Osteoblast (primary cell): Measurements from ENCODE around the gene CTXN3. TPM values are rescaled to one million over a fixed set of nuclear protein-coding genes. Genes with fewer than 3 reads are reported as not detected.

Experiments used
- DNase-seq: peaks from one replicate; pipeline ENCODE4 v3.0.0; 2011; ENCODE audit warnings: low spot score, mixed read lengths; ENCODE audit not compliant: insufficient read length; ENCODE audit errors: missing footprints
- H2AFZ ChIP-seq: 2 replicates; pipeline ENCODE4 v1.6.0; 2011; ENCODE audit warnings: mild to moderate bottlenecking, low read length
- H3K27ac ChIP-seq: 2 replicates; pipeline ENCODE4 v1.5.1; 2011; ENCODE audit warnings: mild to moderate bottlenecking, low read depth, low read length, moderate library complexity
- H3K27me3 ChIP-seq: 2 replicates; pipeline ENCODE4 v1.6.0; 2012; ENCODE audit warnings: mild to moderate bottlenecking, control low read depth, inconsistent platforms, low read length, moderate library complexity; ENCODE audit not compliant: insufficient read depth
- H3K36me3 ChIP-seq: 2 replicates; pipeline ENCODE4 v1.5.1; 2011; ENCODE audit warnings: mild to moderate bottlenecking, low read length, control low read depth, moderate library complexity; ENCODE audit not compliant: insufficient read depth
- H3K4me1 ChIP-seq: 2 replicates; pipeline ENCODE4 v1.5.1; 2011; ENCODE audit warnings: mild to moderate bottlenecking, low read length, control low read depth, moderate library complexity; ENCODE audit not compliant: insufficient read depth
- H3K4me2 ChIP-seq: 2 replicates; pipeline ENCODE4 v1.6.0; 2011; ENCODE audit warnings: mild to moderate bottlenecking, low read length; ENCODE audit not compliant: insufficient read depth
- H3K4me3 ChIP-seq: fragments of 200-600 bp; sonication (generic); 3 replicates; pipeline ENCODE4 v1.5.1; 2012; ENCODE audit warnings: mild to moderate bottlenecking, low read length, inconsistent platforms; ENCODE audit not compliant: insufficient read depth
- H3K79me2 ChIP-seq: 2 replicates; pipeline ENCODE4 v1.6.0; 2012; ENCODE audit warnings: mild to moderate bottlenecking, low read length, control low read depth, inconsistent platforms; ENCODE audit not compliant: insufficient read depth
- H3K9me3 ChIP-seq: 2 replicates; pipeline ENCODE4 v1.5.1; 2011; ENCODE audit warnings: low read depth, low read length, control low read depth
- H4K20me1 ChIP-seq: 2 replicates; pipeline ENCODE4 v1.6.0; 2012; ENCODE audit warnings: mild to moderate bottlenecking, low read length, control low read depth; ENCODE audit not compliant: insufficient read depth
- CTCF ChIP-seq: IDR thresholded peaks from 2 replicates; pipeline ENCODE4 v1.5.1; 2011; ENCODE audit warnings: mild to moderate bottlenecking, low read depth, low read length, moderate library complexity; ENCODE audit errors: extremely low read depth
- total RNA-seq: library from RNA; depleted of rRNA; stranded (reverse); fragments of >200 nt; gene quantifications from 2 replicates; pipeline ENCODE4 v1.2.3, GENCODE V29; 2012

Gene CTXN3
- total RNA-seq, 1 donor: not detected

- Histone ChIP-seq H2AFZ (no peak overlapping the region), H3K79me2 (no peaks in the 10 kb centered on the region), H3K4me1 (peaks cover 7% of the 10 kb centered on the region), H3K4me2 (no peak overlapping the region), H3K27me3 (no peaks in the 10 kb centered on the region), H3K36me3 (no peaks in the 10 kb centered on the region), H3K4me3 (no peak overlapping the region), H3K27ac (no peak overlapping the region), H3K9me3 (no peaks in the 10 kb centered on the region), H4K20me1 (no peaks in the 10 kb centered on the region)
- DNase-seq: no peak
- no peak for TF ChIP-seq CTCF
These were observed 49.2 kb downstream of the CTXN3 start for GRCh38 chr5:127697894-127698600.

GRCh38 chr5:127699416-127699815 is 50.5 kb downstream of the CTXN3 start:
- no peaks in the 10 kb centered on the region for H3K27me3 ChIP-seq
- H3K36me3 ChIP-seq: no peaks in the 10 kb centered on the region
- no peaks in the 10 kb centered on the region for H4K20me1 ChIP-seq
- H3K27ac ChIP-seq: no peak overlapping the region
- H3K79me2 ChIP-seq: no peaks in the 10 kb centered on the region
- no peak overlapping the region for H3K4me2 ChIP-seq
- no peak for TF ChIP-seq CTCF
- H2AFZ ChIP-seq: no peak overlapping the region
- H3K9me3 ChIP-seq: no peaks in the 10 kb centered on the region
- DNase-seq: no peak
- no peak overlapping the region for H3K4me3 ChIP-seq
- H3K4me1 ChIP-seq: peaks cover 7% of the 10 kb centered on the region

- no peak overlapping the region for H3K27ac ChIP-seq
- peak; percentile 19 for DNase-seq
These were observed 51.4 kb downstream of the CTXN3 start for GRCh38 chr5:127700237-127700766.

More at GRCh38 chr5:127700237-127700766, 51.4 kb downstream of the CTXN3 start:
- no peaks in the 10 kb centered on the region for H4K20me1 ChIP-seq
- H3K4me3 ChIP-seq: no peak overlapping the region
- no peaks in the 10 kb centered on the region for H3K36me3 ChIP-seq
- H2AFZ ChIP-seq: no peak overlapping the region
- peaks cover 8% of the 10 kb centered on the region for H3K4me1 ChIP-seq
- no peak for TF ChIP-seq CTCF
- H3K4me2 ChIP-seq: no peak overlapping the region
- H3K27me3 ChIP-seq: no peaks in the 10 kb centered on the region
- no peaks in the 10 kb centered on the region for H3K79me2 ChIP-seq
- H3K9me3 ChIP-seq: no peaks in the 10 kb centered on the region
